H9 (cell line): ENCODE data around the gene RASGRF2. TPM values are rescaled to one million over a fixed set of nuclear protein-coding genes. Genes with fewer than 3 reads are reported as not detected.

Source experiments
- DNase-seq: peaks from one replicate; pipeline ENCODE4 v3.0.0-alpha.2; 2017
- H2AFZ ChIP-seq: one replicate; pipeline ENCODE4 v1.6.1; 2013; ENCODE audit warnings: mild to moderate bottlenecking, low read length, control low read depth, moderate library complexity
- H2AK5ac ChIP-seq: 2 replicates; pipeline ENCODE4 v1.6.1; 2013; ENCODE audit warnings: low read length, control low read depth, mixed read lengths; ENCODE audit not compliant: insufficient read length
- H2BK120ac ChIP-seq: one replicate; pipeline ENCODE4 v1.6.1; 2013; ENCODE audit warnings: low read depth, mild to moderate bottlenecking, low read length, control low read depth, inconsistent platforms; ENCODE audit not compliant: poor library complexity, severe bottlenecking
- H2BK12ac ChIP-seq: 2 replicates; pipeline ENCODE4 v1.6.1; 2013; ENCODE audit warnings: low read length, control low read depth, mixed read lengths, low read depth; ENCODE audit not compliant: insufficient read length
- H2BK15ac ChIP-seq: 2 replicates; pipeline ENCODE4 v1.6.1; 2013; ENCODE audit warnings: low read depth, low read length, control low read depth
- H2BK20ac ChIP-seq: one replicate; pipeline ENCODE4 v1.6.1; 2013; ENCODE audit warnings: low read depth, mild to moderate bottlenecking, low read length, control low read depth, inconsistent platforms; ENCODE audit not compliant: poor library complexity, severe bottlenecking
- H2BK5ac ChIP-seq: 2 replicates; pipeline ENCODE4 v1.6.1; 2013; ENCODE audit warnings: low read length, control low read depth, mixed read lengths; ENCODE audit not compliant: insufficient read length
- H3K14ac ChIP-seq: 2 replicates; pipeline ENCODE4 v1.6.1; 2013; ENCODE audit warnings: low read length, control low read depth; ENCODE audit not compliant: insufficient read depth
- H3K18ac ChIP-seq: 2 replicates; pipeline ENCODE4 v1.6.1; 2013; ENCODE audit warnings: low read depth, mild to moderate bottlenecking, mixed read lengths, low read length, control low read depth; ENCODE audit not compliant: insufficient read length
- H3K23ac ChIP-seq: 2 replicates; pipeline ENCODE4 v1.6.1; 2013; ENCODE audit warnings: low read length, control low read depth, mixed read lengths, low read depth; ENCODE audit not compliant: insufficient read length
- H3K23me2 ChIP-seq: 2 replicates; pipeline ENCODE4 v1.6.1; 2013; ENCODE audit warnings: low read depth, mild to moderate bottlenecking, mixed read lengths, low read length, control low read depth; ENCODE audit not compliant: insufficient read length, poor library complexity, severe bottlenecking
- H3K27ac ChIP-seq: 2 replicates; pipeline ENCODE4 v1.5.1; 2013; ENCODE audit warnings: low read length, control low read depth, mixed read lengths, low read depth; ENCODE audit not compliant: insufficient read length
- H3K27me3 ChIP-seq: 2 replicates; pipeline ENCODE4 v1.6.1; 2013; ENCODE audit warnings: low read length, control low read depth, inconsistent platforms; ENCODE audit not compliant: insufficient read depth
- H3K4ac ChIP-seq: 2 replicates; pipeline ENCODE4 v1.6.1; 2013; ENCODE audit warnings: low read depth, mild to moderate bottlenecking, control low read depth, inconsistent platforms, low read length, moderate library complexity
- H3K4me1 ChIP-seq: 2 replicates; pipeline ENCODE4 v1.6.1; 2013; ENCODE audit warnings: low read length, control low read depth, inconsistent platforms; ENCODE audit not compliant: insufficient read depth
- H3K4me2 ChIP-seq: 2 replicates; pipeline ENCODE4 v1.6.1; 2013; ENCODE audit warnings: low read length, control low read depth, mixed read lengths; ENCODE audit not compliant: insufficient read length, insufficient read depth
- H3K56ac ChIP-seq: 2 replicates; pipeline ENCODE4 v1.6.1; 2013; ENCODE audit warnings: low read depth, mild to moderate bottlenecking, mixed read lengths, low read length, control low read depth; ENCODE audit not compliant: insufficient read length
- H3K79me1 ChIP-seq: 2 replicates; pipeline ENCODE4 v1.6.1; 2013; ENCODE audit warnings: low read depth, mild to moderate bottlenecking, moderate library complexity, low read length, control low read depth, inconsistent platforms; ENCODE audit not compliant: insufficient read depth, poor library complexity, severe bottlenecking
- H3K79me2 ChIP-seq: 2 replicates; pipeline ENCODE4 v1.6.1; 2013; ENCODE audit warnings: low read length, control low read depth, inconsistent platforms; ENCODE audit not compliant: insufficient read depth
- H3K9ac ChIP-seq: 2 replicates; pipeline ENCODE4 v1.6.1; 2013; ENCODE audit warnings: low read length, control low read depth, mixed read lengths; ENCODE audit not compliant: insufficient read length; ENCODE audit errors: extremely low read depth
- H3K9me3 ChIP-seq: one replicate; pipeline ENCODE4 v1.6.1; 2013; ENCODE audit warnings: low read depth, low read length, inconsistent platforms; ENCODE audit not compliant: control insufficient read depth
- H3T11ph ChIP-seq: one replicate; pipeline ENCODE4 v1.6.1; 2013; ENCODE audit warnings: mild to moderate bottlenecking, low read length, control low read depth, inconsistent platforms
- H4K20me1 ChIP-seq: one replicate; pipeline ENCODE4 v1.6.1; 2013; ENCODE audit not compliant: control insufficient read depth, insufficient read length, insufficient read depth
- H4K5ac ChIP-seq: 2 replicates; pipeline ENCODE4 v1.6.1; 2013; ENCODE audit warnings: low read depth, mild to moderate bottlenecking, mixed read lengths, low read length, control low read depth; ENCODE audit not compliant: insufficient read length
- H4K8ac ChIP-seq: replicated peaks from 2 replicates; pipeline ENCODE4 v1.6.1; 2013; ENCODE audit warnings: low read length, control low read depth, mixed read lengths, low read depth; ENCODE audit not compliant: insufficient read length
- H4K91ac ChIP-seq: 2 replicates; pipeline ENCODE4 v1.6.1; 2013; ENCODE audit warnings: low read depth, mild to moderate bottlenecking, moderate library complexity, mixed read lengths, low read length, control low read depth; ENCODE audit not compliant: insufficient read length
- H3K27ac Mint-ChIP-seq, 3 experiments: 2 replicates in 2 of 3; 3 replicates in 1 of 3; pipeline ENCODE4 v1.8.0; 2020 to 2021; ENCODE audit warnings: mixed read lengths in 3 of 3, mild to moderate bottlenecking in 1 of 3, moderate library complexity in 1 of 3
- H3K27me3 Mint-ChIP-seq: 2 replicates; pipeline ENCODE4 v1.8.0; 2021; ENCODE audit warnings: low read depth, mild to moderate bottlenecking, moderate library complexity, mixed read lengths
- H3K36me3 Mint-ChIP-seq, 3 experiments: 2 replicates in 2 of 3; 3 replicates in 1 of 3; pipeline ENCODE4 v1.8.0; 2020 to 2021; ENCODE audit warnings: low read depth in 3 of 3, mixed read lengths in 3 of 3; ENCODE audit not compliant: insufficient read depth in 1 of 3
- H3K4me1 Mint-ChIP-seq, 2 experiments: 2 replicates each; pipeline ENCODE4 v1.8.0; 2020; ENCODE audit warnings: mixed read lengths in 2 of 2
- H3K4me3 Mint-ChIP-seq, 2 experiments: 2 replicates in 1 of 2; 3 replicates in 1 of 2; pipeline ENCODE4 v1.8.0; 2020 to 2021; ENCODE audit warnings: mild to moderate bottlenecking in 2 of 2, mixed read lengths in 2 of 2, moderate library complexity in 1 of 2
- H3K9me3 Mint-ChIP-seq, 2 experiments: 2 replicates in 1 of 2; 3 replicates in 1 of 2; pipeline ENCODE4 v1.8.0; 2020; ENCODE audit warnings: mild to moderate bottlenecking in 2 of 2, mixed read lengths in 2 of 2, moderate library complexity in 1 of 2
- CTCF ChIP-seq: fragments of 200-600 bp; sonication (generic); conservative IDR thresholded peaks from 3 replicates; pipeline ENCODE4 v1.8.0; 2021; ENCODE audit warnings: antibody characterized with exemption, mild to moderate bottlenecking
- WGBS: extraction: QIAGEN DNeasy Blood & Tissue Kit; methylation state at CpG from one replicate; pipeline ENCODE4 v1.1.7; 2013; ENCODE audit warnings: missing lambda C conversion rate, low lambda C conversion rate, mixed read lengths; ENCODE audit not compliant: insufficient read length; ENCODE audit errors: extremely low coverage; 5-methylcytosine and 5-hydroxymethylcytosine counted together
- total RNA-seq: library from RNA; stranded (reverse); gene quantifications from 2 replicates; pipeline ENCODE4 v1.2.1, GENCODE V29; 2021

Gene RASGRF2
- total RNA-seq, 1 experiment from 2014 or later, result 13.5 TPM

- H2BK120ac ChIP-seq, result no peak overlapping the region
- no peak overlapping the region for H4K8ac ChIP-seq
- no peak overlapping the region for H3K9ac ChIP-seq
- H3K56ac ChIP-seq, result no peak overlapping the region
- peak; percentile 62 for DNase-seq
- no peaks in the 10 kb centered on the region for H3K79me1 ChIP-seq
- no peak overlapping the region for H3K27ac ChIP-seq
- H2BK15ac ChIP-seq, result no peak overlapping the region
- no peak overlapping the region for H4K5ac ChIP-seq
- no peak overlapping the region for H3K4me2 ChIP-seq
- no peak overlapping the region for H3K18ac ChIP-seq
- no peak overlapping the region for H4K91ac ChIP-seq
- H3K27me3 Mint-ChIP-seq, result no peaks in the 10 kb centered on the region; the same call in 1 of the 2 replicates
- no peaks in the 10 kb centered on the region; the same call in 1 of the 2 replicates for H3K79me2 ChIP-seq
- no peaks in the 10 kb centered on the region for H4K20me1 ChIP-seq
- H3K9me3 ChIP-seq, result no peaks in the 10 kb centered on the region
- H3K4me1 Mint-ChIP-seq, result peaks cover 3 to 13% of the 10 kb centered on the region in 2 experiments; a peak in 1 of 4 replicates
- no CpG with 5 or more reads among the region's 3 CpGs for WGBS
- H3K4me3 Mint-ChIP-seq, result no peak overlapping the region
- no peak overlapping the region for H2BK20ac ChIP-seq
- no peak overlapping the region for H2BK12ac ChIP-seq
- H2AK5ac ChIP-seq, result no peak overlapping the region
- no peak overlapping the region for H3K4ac ChIP-seq
- H2BK5ac ChIP-seq, result no peak overlapping the region
- H2AFZ ChIP-seq, result no peak overlapping the region
- H3K23ac ChIP-seq, result no peak overlapping the region
- no peaks in the 10 kb centered on the region for H3K27me3 ChIP-seq
- H3K9me3 Mint-ChIP-seq, result no peaks in the 10 kb centered on the region
- TF ChIP-seq CTCF, result peak; percentile 65
- H3K4me1 ChIP-seq, result no peaks in the 10 kb centered on the region
- H3K14ac ChIP-seq, result no peak overlapping the region
- no peaks in the 10 kb centered on the region for H3K36me3 Mint-ChIP-seq
- no peak overlapping the region for H3T11ph ChIP-seq
- H3K23me2 ChIP-seq, result no peaks in the 10 kb centered on the region
- no peak overlapping the region; a peak in 1 of 7 replicates for H3K27ac Mint-ChIP-seq
Measured at GRCh38 chr5:80935811-80936385, 24.3 kb upstream of the RASGRF2 start.
